GM06990 (cell line): Measurements from ENCODE around the gene GIMAP1.
A peak's percentile ranks its signal among the peaks of the same experiment; 100 is the strongest.

ENCODE experiments used
- DNase-seq: peaks from one replicate; pipeline ENCODE4 v3.0.0-alpha.2; 2011; ENCODE audit not compliant: insufficient read length; ENCODE audit errors: extremely low read depth
- H3K27me3 ChIP-seq: replicated peaks from 2 replicates; pipeline ENCODE4 v1.6.0; 2011; ENCODE audit warnings: low read length; ENCODE audit not compliant: control insufficient read depth, insufficient read depth
- H3K36me3 ChIP-seq: 2 replicates; pipeline ENCODE4 v1.5.1; 2011; ENCODE audit warnings: low read length; ENCODE audit not compliant: control insufficient read depth, insufficient read depth
- H3K4me3 ChIP-seq: replicated peaks from 2 replicates; pipeline ENCODE4 v1.5.1; 2011; ENCODE audit warnings: low read depth, mild to moderate bottlenecking, control low read depth, low read length
- CTCF ChIP-seq: IDR thresholded peaks from 2 replicates; pipeline ENCODE4 v1.5.1; 2011; ENCODE audit warnings: low read length, control low read depth, mild to moderate bottlenecking, inconsistent platforms; ENCODE audit not compliant: insufficient read depth, poor library complexity, severe bottlenecking

The GIMAP1 gene

GRCh38 chr7:150753826-150754603, 37.6 kb downstream of the GIMAP1 start:
- no peak overlapping the region for H3K4me3 ChIP-seq
- no peaks in the 10 kb centered on the region for H3K27me3 ChIP-seq
- H3K36me3 ChIP-seq, result no peaks in the 10 kb centered on the region
- DNase-seq, result peak; percentile 49
- TF ChIP-seq CTCF, result peak; percentile 46

GRCh38 chr7:150754951-150755350, 38.5 kb downstream of the GIMAP1 start:
- no peak for DNase-seq
- Histone ChIP-seq H3K4me3 (no peak overlapping the region), H3K36me3 (no peaks in the 10 kb centered on the region), H3K27me3 (no peaks in the 10 kb centered on the region)
- TF ChIP-seq CTCF, result no peak

GRCh38 chr7:150755473-150756099, 39.2 kb downstream of the GIMAP1 start:
- peak; percentile 54 for DNase-seq
- Histone ChIP-seq H3K4me3 (no peak overlapping the region), H3K36me3 (no peaks in the 10 kb centered on the region), H3K27me3 (no peaks in the 10 kb centered on the region)
- no peak for TF ChIP-seq CTCF

- DNase-seq, result no peak
- no peaks in the 10 kb centered on the region for H3K36me3 ChIP-seq
- TF ChIP-seq CTCF, result no peak
- H3K27me3 ChIP-seq, result no peaks in the 10 kb centered on the region
- H3K4me3 ChIP-seq, result no peak overlapping the region
Observed at GRCh38 chr7:150756166-150756565, 39.8 kb downstream of the GIMAP1 start.

- peak; percentile 56 for TF ChIP-seq CTCF
- Histone ChIP-seq H3K36me3 (no peaks in the 10 kb centered on the region), H3K4me3 (no peak overlapping the region), H3K27me3 (no peaks in the 10 kb centered on the region)
- no peak for DNase-seq
Observed at GRCh38 chr7:150756858-150757257, 40.4 kb downstream of the GIMAP1 start.
